DND-41 (cell line): ENCODE results near the gene TMEM94.

Experiments
- EZH2 ChIP-seq: IDR thresholded peaks from 3 replicates; pipeline ENCODE4 v1.6.1; 2012; ENCODE audit warnings: borderline replicate concordance, low read depth, mild to moderate bottlenecking, moderate library complexity, low read length, inconsistent platforms; ENCODE audit not compliant: severe bottlenecking
- TF ChIP-seq, protein P1 (sequence below): IDR thresholded peaks from 2 replicates; pipeline ENCODE4 v1.5.1; 2012; ENCODE audit warnings: borderline replicate concordance, low read length, moderate library complexity, mild to moderate bottlenecking; ENCODE audit not compliant: poor library complexity, severe bottlenecking; ENCODE audit errors: extremely low read depth

DNA sequence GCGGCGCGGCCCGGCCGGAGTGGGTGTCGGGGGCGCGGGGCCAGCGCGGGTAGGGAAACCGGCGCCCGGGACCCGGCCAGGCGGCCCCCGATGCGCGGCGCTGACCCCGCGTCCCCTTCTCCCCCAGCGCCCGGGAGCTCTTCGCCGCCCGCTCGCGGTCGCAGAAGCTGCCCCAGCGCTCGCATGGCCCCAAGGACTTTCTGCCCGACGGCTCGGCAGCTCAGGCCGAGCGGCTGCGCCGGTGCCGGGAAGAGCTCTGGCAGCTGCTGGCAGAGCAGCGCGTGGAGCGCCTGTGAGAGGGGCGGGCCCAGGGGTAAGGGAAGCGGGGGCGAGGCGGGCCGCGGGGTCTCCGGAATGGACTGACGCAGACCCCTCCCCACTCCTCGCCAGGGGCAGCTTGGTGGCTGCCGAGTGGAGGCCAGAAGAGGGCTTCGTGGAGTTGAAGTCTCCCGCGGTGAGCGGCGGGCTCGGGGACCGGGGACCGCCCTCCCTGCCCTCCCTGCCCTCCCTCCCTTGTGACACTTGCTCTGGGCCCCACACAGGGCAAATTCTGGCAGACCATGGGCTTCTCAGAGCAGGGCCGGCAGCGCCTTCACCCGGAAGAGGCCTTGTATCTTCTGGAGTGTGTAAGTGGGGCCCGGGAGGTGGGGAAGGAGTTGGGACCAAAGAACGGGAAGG, 60.3 kb downstream of the TMEM94 start:
- no peak for TF ChIP-seq EZH2
- TF ChIP-seq, protein P1, sequence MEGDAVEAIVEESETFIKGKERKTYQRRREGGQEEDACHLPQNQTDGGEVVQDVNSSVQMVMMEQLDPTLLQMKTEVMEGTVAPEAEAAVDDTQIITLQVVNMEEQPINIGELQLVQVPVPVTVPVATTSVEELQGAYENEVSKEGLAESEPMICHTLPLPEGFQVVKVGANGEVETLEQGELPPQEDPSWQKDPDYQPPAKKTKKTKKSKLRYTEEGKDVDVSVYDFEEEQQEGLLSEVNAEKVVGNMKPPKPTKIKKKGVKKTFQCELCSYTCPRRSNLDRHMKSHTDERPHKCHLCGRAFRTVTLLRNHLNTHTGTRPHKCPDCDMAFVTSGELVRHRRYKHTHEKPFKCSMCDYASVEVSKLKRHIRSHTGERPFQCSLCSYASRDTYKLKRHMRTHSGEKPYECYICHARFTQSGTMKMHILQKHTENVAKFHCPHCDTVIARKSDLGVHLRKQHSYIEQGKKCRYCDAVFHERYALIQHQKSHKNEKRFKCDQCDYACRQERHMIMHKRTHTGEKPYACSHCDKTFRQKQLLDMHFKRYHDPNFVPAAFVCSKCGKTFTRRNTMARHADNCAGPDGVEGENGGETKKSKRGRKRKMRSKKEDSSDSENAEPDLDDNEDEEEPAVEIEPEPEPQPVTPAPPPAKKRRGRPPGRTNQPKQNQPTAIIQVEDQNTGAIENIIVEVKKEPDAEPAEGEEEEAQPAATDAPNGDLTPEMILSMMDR: no peak
